Measurements from ENCODE around the gene RHOC.

The RHOC gene

GRCh38 chr1:112693821-112694220 lies 13.1 kb downstream of the RHOC start:
- peaks cover 35% of the 10 kb centered on the region for H3K36me3 ChIP-seq (ENCODE audit: control insufficient read depth, insufficient read depth, low read length)
- H3K9me3 ChIP-seq (ENCODE audit: control insufficient read depth, low read length): no peaks in the 10 kb centered on the region
- WGBS, 2 experiments: 86 to 87% methylated on average over 6 of the region's 6 CpGs
- no peaks in the 10 kb centered on the region for H3K4me1 ChIP-seq (ENCODE audit: control insufficient read depth, insufficient read depth, low read length)
- H3K4me3 ChIP-seq (ENCODE audit: insufficient read depth, low read depth, low read length): no peak overlapping the region
- H3K27ac ChIP-seq (ENCODE audit: insufficient read depth, low read depth, low read length, poor library complexity, severe bottlenecking): no peak overlapping the region
- H3K27me3 ChIP-seq (ENCODE audit: control insufficient read depth, insufficient read depth, low read length, poor library complexity, severe bottlenecking): no peaks in the 10 kb centered on the region

- H3K4me1 ChIP-seq (ENCODE audit: control insufficient read depth, insufficient read depth, low read length): no peaks in the 10 kb centered on the region
- WGBS, 2 experiments: 94 to 95% methylated on average over 5 of the region's 5 CpGs
- peaks cover 35% of the 10 kb centered on the region for H3K36me3 ChIP-seq (ENCODE audit: control insufficient read depth, insufficient read depth, low read length)
- no peak overlapping the region for H3K27ac ChIP-seq (ENCODE audit: insufficient read depth, low read depth, low read length, poor library complexity, severe bottlenecking)
- no peaks in the 10 kb centered on the region for H3K9me3 ChIP-seq (ENCODE audit: control insufficient read depth, low read length)
- no peaks in the 10 kb centered on the region for H3K27me3 ChIP-seq (ENCODE audit: control insufficient read depth, insufficient read depth, low read length, poor library complexity, severe bottlenecking)
- H3K4me3 ChIP-seq (ENCODE audit: insufficient read depth, low read depth, low read length): no peak overlapping the region
Measured at GRCh38 chr1:112692681-112693080, 14.2 kb downstream of the RHOC start.

GRCh38 chr1:112689842-112690237 lies 17.1 kb downstream of the RHOC start:
- no peak overlapping the region for H3K4me3 ChIP-seq (ENCODE audit: insufficient read depth, low read depth, low read length)
- no peaks in the 10 kb centered on the region for H3K9me3 ChIP-seq (ENCODE audit: control insufficient read depth, low read length)
- no peaks in the 10 kb centered on the region for H3K27me3 ChIP-seq (ENCODE audit: control insufficient read depth, insufficient read depth, low read length, poor library complexity, severe bottlenecking)
- no peaks in the 10 kb centered on the region for H3K4me1 ChIP-seq (ENCODE audit: control insufficient read depth, insufficient read depth, low read length)
- 85 to 88% methylated on average over 11 of the region's 11 CpGs for WGBS, 2 experiments
- H3K27ac ChIP-seq (ENCODE audit: insufficient read depth, low read depth, low read length, poor library complexity, severe bottlenecking): no peak overlapping the region
- peaks cover 21% of the 10 kb centered on the region for H3K36me3 ChIP-seq (ENCODE audit: control insufficient read depth, insufficient read depth, low read length)

GRCh38 chr1:112689196-112689841 lies 17.6 kb downstream of the RHOC start:
- H3K4me3 ChIP-seq (ENCODE audit: insufficient read depth, low read depth, low read length): no peak overlapping the region
- H3K27me3 ChIP-seq (ENCODE audit: control insufficient read depth, insufficient read depth, low read length, poor library complexity, severe bottlenecking): no peaks in the 10 kb centered on the region
- no peak overlapping the region for H3K27ac ChIP-seq (ENCODE audit: insufficient read depth, low read depth, low read length, poor library complexity, severe bottlenecking)
- H3K9me3 ChIP-seq (ENCODE audit: control insufficient read depth, low read length): no peaks in the 10 kb centered on the region
- H3K36me3 ChIP-seq (ENCODE audit: control insufficient read depth, insufficient read depth, low read length): peaks cover 15% of the 10 kb centered on the region
- H3K4me1 ChIP-seq (ENCODE audit: control insufficient read depth, insufficient read depth, low read length): no peaks in the 10 kb centered on the region
- WGBS, 2 experiments: 96 to 98% methylated on average over 8 to 9 of the region's 9 CpGs

GRCh38 chr1:112688781-112689193 lies 18.1 kb downstream of the RHOC start:
- Histone ChIP-seq H3K4me1 (ENCODE audit: control insufficient read depth, insufficient read depth, low read length) (no peaks in the 10 kb centered on the region), H3K9me3 (ENCODE audit: control insufficient read depth, low read length) (no peaks in the 10 kb centered on the region), H3K36me3 (ENCODE audit: control insufficient read depth, insufficient read depth, low read length) (peaks cover 14% of the 10 kb centered on the region), H3K27me3 (ENCODE audit: control insufficient read depth, insufficient read depth, low read length, poor library complexity, severe bottlenecking) (no peaks in the 10 kb centered on the region), H3K4me3 (ENCODE audit: insufficient read depth, low read depth, low read length) (no peak overlapping the region), H3K27ac (ENCODE audit: insufficient read depth, low read depth, low read length, poor library complexity, severe bottlenecking) (no peak overlapping the region)
- WGBS, 2 experiments: 84 to 87% methylated on average over 13 of the region's 13 CpGs

GRCh38 chr1:112687785-112688496 lies 19.0 kb downstream of the RHOC start:
- no peak overlapping the region for H3K4me3 ChIP-seq (ENCODE audit: insufficient read depth, low read depth, low read length)
- no peaks in the 10 kb centered on the region for H3K9me3 ChIP-seq (ENCODE audit: control insufficient read depth, low read length)
- no peaks in the 10 kb centered on the region for H3K27me3 ChIP-seq (ENCODE audit: control insufficient read depth, insufficient read depth, low read length, poor library complexity, severe bottlenecking)
- WGBS, 2 experiments: 94 to 96% methylated on average over 13 of the region's 13 CpGs
- no peaks in the 10 kb centered on the region for H3K4me1 ChIP-seq (ENCODE audit: control insufficient read depth, insufficient read depth, low read length)
- H3K27ac ChIP-seq (ENCODE audit: insufficient read depth, low read depth, low read length, poor library complexity, severe bottlenecking): no peak overlapping the region
- peaks cover 14% of the 10 kb centered on the region for H3K36me3 ChIP-seq (ENCODE audit: control insufficient read depth, insufficient read depth, low read length)

- H3K4me1 ChIP-seq (ENCODE audit: control insufficient read depth, insufficient read depth, low read length): no peaks in the 10 kb centered on the region
- no peak overlapping the region for H3K4me3 ChIP-seq (ENCODE audit: insufficient read depth, low read depth, low read length)
- H3K36me3 ChIP-seq (ENCODE audit: control insufficient read depth, insufficient read depth, low read length): peaks cover 8% of the 10 kb centered on the region
- no peaks in the 10 kb centered on the region for H3K27me3 ChIP-seq (ENCODE audit: control insufficient read depth, insufficient read depth, low read length, poor library complexity, severe bottlenecking)
- no peaks in the 10 kb centered on the region for H3K9me3 ChIP-seq (ENCODE audit: control insufficient read depth, low read length)
- WGBS, 2 experiments: 94 to 95% methylated on average over 4 of the region's 4 CpGs
- H3K27ac ChIP-seq (ENCODE audit: insufficient read depth, low read depth, low read length, poor library complexity, severe bottlenecking): no peak overlapping the region
Measured at GRCh38 chr1:112687361-112687760, 19.6 kb downstream of the RHOC start.

GRCh38 chr1:112686835-112687234 lies 20.1 kb downstream of the RHOC start:
- H3K4me3 ChIP-seq (ENCODE audit: insufficient read depth, low read depth, low read length): no peak overlapping the region
- H3K27me3 ChIP-seq (ENCODE audit: control insufficient read depth, insufficient read depth, low read length, poor library complexity, severe bottlenecking): no peaks in the 10 kb centered on the region
- 90 to 92% methylated on average over 4 of the region's 4 CpGs for WGBS, 2 experiments
- H3K36me3 ChIP-seq (ENCODE audit: control insufficient read depth, insufficient read depth, low read length): peaks cover 7% of the 10 kb centered on the region
- H3K27ac ChIP-seq (ENCODE audit: insufficient read depth, low read depth, low read length, poor library complexity, severe bottlenecking): no peak overlapping the region
- H3K4me1 ChIP-seq (ENCODE audit: control insufficient read depth, insufficient read depth, low read length): no peaks in the 10 kb centered on the region
- H3K9me3 ChIP-seq (ENCODE audit: control insufficient read depth, low read length): no peaks in the 10 kb centered on the region

- Histone ChIP-seq H3K27ac (ENCODE audit: insufficient read depth, low read depth, low read length, poor library complexity, severe bottlenecking) (no peak overlapping the region), H3K27me3 (ENCODE audit: control insufficient read depth, insufficient read depth, low read length, poor library complexity, severe bottlenecking) (no peaks in the 10 kb centered on the region), H3K4me1 (ENCODE audit: control insufficient read depth, insufficient read depth, low read length) (no peaks in the 10 kb centered on the region), H3K9me3 (ENCODE audit: control insufficient read depth, low read length) (no peaks in the 10 kb centered on the region), H3K4me3 (ENCODE audit: insufficient read depth, low read depth, low read length) (no peak overlapping the region), H3K36me3 (ENCODE audit: control insufficient read depth, insufficient read depth, low read length) (peaks cover 4% of the 10 kb centered on the region)
- WGBS, 2 experiments: 82 to 85% methylated on average over 3 of the region's 3 CpGs
Measured at GRCh38 chr1:112686417-112686816, 20.5 kb downstream of the RHOC start.

GRCh38 chr1:112685913-112686312 lies 21.0 kb downstream of the RHOC start:
- H3K4me3 ChIP-seq (ENCODE audit: insufficient read depth, low read depth, low read length): no peak overlapping the region
- WGBS, 2 experiments: 92 to 93% methylated on average over 5 of the region's 5 CpGs
- H3K36me3 ChIP-seq (ENCODE audit: control insufficient read depth, insufficient read depth, low read length): peaks cover 3% of the 10 kb centered on the region
- H3K27me3 ChIP-seq (ENCODE audit: control insufficient read depth, insufficient read depth, low read length, poor library complexity, severe bottlenecking): no peaks in the 10 kb centered on the region
- H3K9me3 ChIP-seq (ENCODE audit: control insufficient read depth, low read length): no peaks in the 10 kb centered on the region
- no peak overlapping the region for H3K27ac ChIP-seq (ENCODE audit: insufficient read depth, low read depth, low read length, poor library complexity, severe bottlenecking)
- H3K4me1 ChIP-seq (ENCODE audit: control insufficient read depth, insufficient read depth, low read length): no peaks in the 10 kb centered on the region
